Measurements from ENCODE around the gene VDAC1. TPM values are rescaled to one million over a fixed set of nuclear protein-coding genes. Genes with fewer than 3 reads are reported as not detected.
A peak's percentile ranks its signal among the peaks of the same experiment; 100 is the strongest.

Gene VDAC1
- polyA plus RNA-seq (ENCODE audit: insufficient read length in 12 of 12), result 100 to 1,000 TPM in 11 of 12 donors, not detected in 1; 126 to 260 (median 234) TPM
- long read RNA-seq, donor 1, transcript VDAC1-207 (4 exons, 635 nt), result minor isoform, 20 of 127 reads
- long read RNA-seq, donor 1, transcript VDAC1-202 (9 exons, 1,807 nt), result minor isoform, 16 of 127 reads
- long read RNA-seq, donor 1, transcript VDAC1-203 (9 exons, 1,873 nt), result major isoform, 38 of 127 reads
- long read RNA-seq, donor 1, partial matches to known transcripts, result 49 of 127 reads
- long read RNA-seq, donor 1, other reads (novel, unspliced or antisense), result 0 of 127 reads
- long read RNA-seq, donor 2, transcript VDAC1-207 (4 exons, 635 nt), result minor isoform, 31 of 194 reads
- long read RNA-seq, donor 2, transcript VDAC1-202 (9 exons, 1,807 nt), result minor isoform, 25 of 194 reads
- long read RNA-seq, donor 2, transcript VDAC1-203 (9 exons, 1,873 nt), result major isoform, 115 of 194 reads
- long read RNA-seq, donor 2, partial matches to known transcripts, result 21 of 194 reads
- long read RNA-seq, donor 2, other reads (novel, unspliced or antisense), result 0 of 194 reads
- long read RNA-seq, donor 3, transcript VDAC1-207 (4 exons, 635 nt), result minor isoform, 24 of 83 reads
- long read RNA-seq, donor 3, transcript VDAC1-203 (9 exons, 1,873 nt), result major isoform, 38 of 83 reads
- long read RNA-seq, donor 3, transcript VDAC1-202 (9 exons, 1,807 nt), result minor isoform, 5 of 83 reads
- long read RNA-seq, donor 3, partial matches to known transcripts, result 15 of 83 reads
- long read RNA-seq, donor 3, other reads (novel, unspliced or antisense), result 0 of 83 reads
- long read RNA-seq, donor 4, transcript VDAC1-202 (9 exons, 1,807 nt), result minor isoform, 6 of 54 reads
- long read RNA-seq, donor 4, transcript VDAC1-207 (4 exons, 635 nt), result minor isoform, 15 of 54 reads
- long read RNA-seq, donor 4, transcript VDAC1-203 (9 exons, 1,873 nt), result major isoform, 27 of 54 reads
- long read RNA-seq, donor 4, partial matches to known transcripts, result 5 of 54 reads
- long read RNA-seq, donor 4, other reads (novel, unspliced or antisense), result 0 of 54 reads
- long read RNA-seq, donor 5, transcript VDAC1-207 (4 exons, 635 nt), result major isoform, 87 of 208 reads
- long read RNA-seq, donor 5, transcript VDAC1-202 (9 exons, 1,807 nt), result minor isoform, 8 of 208 reads
- long read RNA-seq, donor 5, transcript VDAC1-203 (9 exons, 1,873 nt), result minor isoform, 73 of 208 reads
- long read RNA-seq, donor 5, partial matches to known transcripts, result 34 of 208 reads
- long read RNA-seq, donor 5, other reads (novel, unspliced or antisense), result 0 of 208 reads
- long read RNA-seq, donor 6, transcript VDAC1-203 (9 exons, 1,873 nt), result major isoform, 37 of 81 reads
- long read RNA-seq, donor 6, transcript VDAC1-202 (9 exons, 1,807 nt), result minor isoform, 9 of 81 reads
- long read RNA-seq, donor 6, transcript VDAC1-207 (4 exons, 635 nt), result minor isoform, 33 of 81 reads
- long read RNA-seq, donor 6, partial matches to known transcripts, result 0 of 81 reads
- long read RNA-seq, donor 6, other reads (novel, unspliced or antisense), result 0 of 81 reads
- long read RNA-seq, donor 7, transcript VDAC1-207 (4 exons, 635 nt), result minor isoform, 22 of 68 reads
- long read RNA-seq, donor 7, transcript VDAC1-202 (9 exons, 1,807 nt), result minor isoform, 7 of 68 reads
- long read RNA-seq, donor 7, transcript VDAC1-203 (9 exons, 1,873 nt), result major isoform, 31 of 68 reads
- long read RNA-seq, donor 7, partial matches to known transcripts, result 6 of 68 reads
- long read RNA-seq, donor 7, other reads (novel, unspliced or antisense), result 0 of 68 reads
- long read RNA-seq, donor 8, transcript VDAC1-202 (9 exons, 1,807 nt), result minor isoform, 18 of 197 reads
- long read RNA-seq, donor 8, transcript VDAC1-207 (4 exons, 635 nt), result major isoform, 77 of 197 reads
- long read RNA-seq, donor 8, transcript VDAC1-203 (9 exons, 1,873 nt), result minor isoform, 67 of 197 reads
- long read RNA-seq, donor 8, transcript VDAC1-201 (9 exons, 1,953 nt), result minor isoform, 5 of 197 reads
- long read RNA-seq, donor 8, partial matches to known transcripts, result 28 of 197 reads
- long read RNA-seq, donor 8, other reads (novel, unspliced or antisense), result 0 of 197 reads
- long read RNA-seq, donor 9, transcript VDAC1-203 (9 exons, 1,873 nt), result minor isoform, 26 of 78 reads
- long read RNA-seq, donor 9, transcript VDAC1-207 (4 exons, 635 nt), result major isoform, 33 of 78 reads
- long read RNA-seq, donor 9, partial matches to known transcripts, result 13 of 78 reads
- long read RNA-seq, donor 9, other reads (novel, unspliced or antisense), result 0 of 78 reads
- long read RNA-seq, donor 10, transcript VDAC1-203 (9 exons, 1,873 nt), result major isoform, 58 of 165 reads
- long read RNA-seq, donor 10, transcript VDAC1-202 (9 exons, 1,807 nt), result minor isoform, 19 of 165 reads
- long read RNA-seq, donor 10, transcript VDAC1-207 (4 exons, 635 nt), result minor isoform, 57 of 165 reads
- long read RNA-seq, donor 10, partial matches to known transcripts, result 30 of 165 reads
- long read RNA-seq, donor 10, other reads (novel, unspliced or antisense), result 0 of 165 reads
- long read RNA-seq, donor 11, transcript VDAC1-202 (9 exons, 1,807 nt), result minor isoform, 19 of 162 reads
- long read RNA-seq, donor 11, transcript VDAC1-207 (4 exons, 635 nt), result minor isoform, 52 of 162 reads
- long read RNA-seq, donor 11, transcript VDAC1-203 (9 exons, 1,873 nt), result major isoform, 61 of 162 reads
- long read RNA-seq, donor 11, partial matches to known transcripts, result 27 of 162 reads
- long read RNA-seq, donor 11, other reads (novel, unspliced or antisense), result 0 of 162 reads

- peak; percentile 84 for DNase-seq
These were observed at the start of gene VDAC1 for GRCh38 chr5:134004626-134005416. TSS of gene VDAC1 (minus strand) at chr5:134004975. CDS start at chr5:133993012, 11,963 bp downstream.

GRCh38 chr5:134053840-134054338 is 49.1 kb upstream of the VDAC1 start:
- DNase-seq, result no peak

GRCh38 chr5:134053314-134053839 is 48.6 kb upstream of the VDAC1 start:
- no peak for DNase-seq

GRCh38 chr5:134051305-134051704 is 46.5 kb upstream of the VDAC1 start:
- DNase-seq, result no peak

GRCh38 chr5:134048864-134049263 is 44.1 kb upstream of the VDAC1 start:
- DNase-seq, result no peak

GRCh38 chr5:134047687-134048056 is 42.9 kb upstream of the VDAC1 start:
- no peak for DNase-seq

- DNase-seq, result no peak
These were observed 42.3 kb upstream of the VDAC1 start for GRCh38 chr5:134046801-134047686.

- DNase-seq, result no peak
These were observed 41.6 kb upstream of the VDAC1 start for GRCh38 chr5:134046330-134046729.

- DNase-seq, result no peak
These were observed 39.3 kb upstream of the VDAC1 start for GRCh38 chr5:134043793-134044792.

GRCh38 chr5:134041570-134042411 is 37.0 kb upstream of the VDAC1 start:
- DNase-seq, result no peak

- no peak for DNase-seq
These were observed 33.4 kb upstream of the VDAC1 start for GRCh38 chr5:134038138-134038537.

GRCh38 chr5:134037160-134037559 is 32.4 kb upstream of the VDAC1 start:
- DNase-seq, result no peak

- no peak for DNase-seq
These were observed 29.6 kb upstream of the VDAC1 start for GRCh38 chr5:134034326-134034725.

Measured in muscle of arm (tissue), 14 donors.